HL-60 (cell line): ENCODE data around the gene ESRRG.

Source experiments
- DNase-seq, 2 experiments: peaks; one replicate each; pipeline ENCODE4 v3.0.0-alpha.2; 2010 to 2020; ENCODE audit warnings: low read depth in 1 of 2, low spot score in 1 of 2
- H3K27ac ChIP-seq: fragments of 250-450 bp; sonication (Bioruptor Pico); replicated peaks from 2 replicates; pipeline ENCODE4 v1.5.1; 2020; ENCODE audit warnings: mild to moderate bottlenecking, moderate library complexity
- H3K27me3 ChIP-seq: fragments of 250-450 bp; sonication (Bioruptor Pico); 2 replicates; pipeline ENCODE4 v1.5.1; 2021; ENCODE audit warnings: mild to moderate bottlenecking, moderate library complexity; ENCODE audit not compliant: insufficient read depth, poor library complexity, severe bottlenecking
- H3K4me3 ChIP-seq: replicated peaks from 2 replicates; pipeline ENCODE4 v1.5.1; 2011; ENCODE audit warnings: mild to moderate bottlenecking, control low read depth, low read length; ENCODE audit not compliant: insufficient read depth
- GABPA ChIP-seq: IDR thresholded peaks from 2 replicates; pipeline ENCODE4 v1.6.1; 2012; ENCODE audit warnings: low read depth
- POLR2AphosphoS5 ChIP-seq: IDR thresholded peaks from 2 replicates; pipeline ENCODE4 v1.6.1; 2012; ENCODE audit warnings: low read depth
- SPI1 ChIP-seq: IDR thresholded peaks from 2 replicates; pipeline ENCODE4 v1.6.1; 2012; ENCODE audit warnings: low read depth, mild to moderate bottlenecking, borderline replicate concordance
- TF ChIP-seq, protein P1 (sequence below): IDR thresholded peaks from one replicate; pipeline ENCODE4 v1.5.1; 2011; ENCODE audit warnings: low read length, control low read depth, inconsistent platforms; ENCODE audit not compliant: insufficient read depth
- TF ChIP-seq, protein P2 (sequence below): IDR thresholded peaks from 2 replicates; pipeline ENCODE4 v1.6.1; 2012; ENCODE audit warnings: low read depth; ENCODE audit not compliant: insufficient replicate concordance

Gene ESRRG

GRCh38 chr1:216711712-216712111 is 11.5 kb downstream of the ESRRG start:
- H3K27me3 ChIP-seq, result no peaks in the 10 kb centered on the region
- no peak for DNase-seq
- H3K27ac ChIP-seq, result no peak overlapping the region
- H3K4me3 ChIP-seq, result no peak overlapping the region
- TF ChIP-seq, protein P1, sequence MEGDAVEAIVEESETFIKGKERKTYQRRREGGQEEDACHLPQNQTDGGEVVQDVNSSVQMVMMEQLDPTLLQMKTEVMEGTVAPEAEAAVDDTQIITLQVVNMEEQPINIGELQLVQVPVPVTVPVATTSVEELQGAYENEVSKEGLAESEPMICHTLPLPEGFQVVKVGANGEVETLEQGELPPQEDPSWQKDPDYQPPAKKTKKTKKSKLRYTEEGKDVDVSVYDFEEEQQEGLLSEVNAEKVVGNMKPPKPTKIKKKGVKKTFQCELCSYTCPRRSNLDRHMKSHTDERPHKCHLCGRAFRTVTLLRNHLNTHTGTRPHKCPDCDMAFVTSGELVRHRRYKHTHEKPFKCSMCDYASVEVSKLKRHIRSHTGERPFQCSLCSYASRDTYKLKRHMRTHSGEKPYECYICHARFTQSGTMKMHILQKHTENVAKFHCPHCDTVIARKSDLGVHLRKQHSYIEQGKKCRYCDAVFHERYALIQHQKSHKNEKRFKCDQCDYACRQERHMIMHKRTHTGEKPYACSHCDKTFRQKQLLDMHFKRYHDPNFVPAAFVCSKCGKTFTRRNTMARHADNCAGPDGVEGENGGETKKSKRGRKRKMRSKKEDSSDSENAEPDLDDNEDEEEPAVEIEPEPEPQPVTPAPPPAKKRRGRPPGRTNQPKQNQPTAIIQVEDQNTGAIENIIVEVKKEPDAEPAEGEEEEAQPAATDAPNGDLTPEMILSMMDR, result no peak
- TF ChIP-seq, protein P2, sequence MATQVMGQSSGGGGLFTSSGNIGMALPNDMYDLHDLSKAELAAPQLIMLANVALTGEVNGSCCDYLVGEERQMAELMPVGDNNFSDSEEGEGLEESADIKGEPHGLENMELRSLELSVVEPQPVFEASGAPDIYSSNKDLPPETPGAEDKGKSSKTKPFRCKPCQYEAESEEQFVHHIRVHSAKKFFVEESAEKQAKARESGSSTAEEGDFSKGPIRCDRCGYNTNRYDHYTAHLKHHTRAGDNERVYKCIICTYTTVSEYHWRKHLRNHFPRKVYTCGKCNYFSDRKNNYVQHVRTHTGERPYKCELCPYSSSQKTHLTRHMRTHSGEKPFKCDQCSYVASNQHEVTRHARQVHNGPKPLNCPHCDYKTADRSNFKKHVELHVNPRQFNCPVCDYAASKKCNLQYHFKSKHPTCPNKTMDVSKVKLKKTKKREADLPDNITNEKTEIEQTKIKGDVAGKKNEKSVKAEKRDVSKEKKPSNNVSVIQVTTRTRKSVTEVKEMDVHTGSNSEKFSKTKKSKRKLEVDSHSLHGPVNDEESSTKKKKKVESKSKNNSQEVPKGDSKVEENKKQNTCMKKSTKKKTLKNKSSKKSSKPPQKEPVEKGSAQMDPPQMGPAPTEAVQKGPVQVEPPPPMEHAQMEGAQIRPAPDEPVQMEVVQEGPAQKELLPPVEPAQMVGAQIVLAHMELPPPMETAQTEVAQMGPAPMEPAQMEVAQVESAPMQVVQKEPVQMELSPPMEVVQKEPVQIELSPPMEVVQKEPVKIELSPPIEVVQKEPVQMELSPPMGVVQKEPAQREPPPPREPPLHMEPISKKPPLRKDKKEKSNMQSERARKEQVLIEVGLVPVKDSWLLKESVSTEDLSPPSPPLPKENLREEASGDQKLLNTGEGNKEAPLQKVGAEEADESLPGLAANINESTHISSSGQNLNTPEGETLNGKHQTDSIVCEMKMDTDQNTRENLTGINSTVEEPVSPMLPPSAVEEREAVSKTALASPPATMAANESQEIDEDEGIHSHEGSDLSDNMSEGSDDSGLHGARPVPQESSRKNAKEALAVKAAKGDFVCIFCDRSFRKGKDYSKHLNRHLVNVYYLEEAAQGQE, result no peak
- no peak for TF ChIP-seq GABPA
- TF ChIP-seq SPI1, result no peak

GRCh38 chr1:216710598-216711333 is 12.5 kb downstream of the ESRRG start:
- no peak for TF ChIP-seq GABPA
- TF ChIP-seq, protein P1, result no peak
- no peaks in the 10 kb centered on the region for H3K27me3 ChIP-seq
- no peak overlapping the region for H3K4me3 ChIP-seq

GRCh38 chr1:216710055-216710454 is 13.2 kb downstream of the ESRRG start:
- TF ChIP-seq, protein P2, result no peak
- TF ChIP-seq POLR2AphosphoS5, result no peak
- no peak for TF ChIP-seq GABPA
- TF ChIP-seq, protein P1, result no peak
- TF ChIP-seq SPI1, result no peak
- Histone ChIP-seq H3K27ac (no peak overlapping the region), H3K27me3 (no peaks in the 10 kb centered on the region), H3K4me3 (no peak overlapping the region)
- no peak for DNase-seq

More at GRCh38 chr1:216710598-216711333, 12.5 kb downstream of the ESRRG start:
- no peak overlapping the region for H3K27ac ChIP-seq
- DNase-seq, result no peak

DNA sequence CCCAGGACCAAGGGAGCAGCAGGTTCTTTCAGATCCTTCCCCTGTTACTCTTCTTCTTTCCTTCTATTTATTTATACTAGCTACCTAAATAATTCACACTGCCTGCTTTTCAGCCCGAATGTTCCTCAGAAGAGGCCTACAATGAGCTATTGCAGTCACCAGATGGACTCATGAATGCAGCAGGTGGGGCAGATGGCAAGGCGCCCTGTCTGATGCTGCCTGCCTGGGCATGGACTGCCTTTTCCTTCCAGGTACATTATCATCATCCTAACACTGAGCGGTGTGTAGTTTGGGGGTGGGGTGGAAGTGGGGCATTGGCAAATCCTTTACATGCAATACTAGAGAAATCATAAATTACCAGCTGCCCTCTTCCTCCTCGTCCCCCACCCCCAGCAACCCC is 17.6 kb downstream of the ESRRG start:
- H3K27me3 ChIP-seq, result no peaks in the 10 kb centered on the region
- DNase-seq, result no peak
- no peak for TF ChIP-seq SPI1
- TF ChIP-seq, protein P1, result no peak
- no peak for TF ChIP-seq GABPA
- TF ChIP-seq POLR2AphosphoS5, result no peak
- TF ChIP-seq, protein P2, result no peak
- no peak overlapping the region for H3K27ac ChIP-seq
- H3K4me3 ChIP-seq, result no peak overlapping the region
